OCI-LY3 (cell line): ENCODE results near the gene ZFAND6.
A peak's percentile ranks its signal among the peaks of the same experiment; 100 is the strongest.

Source experiments
- H2AFZ ChIP-seq: fragments of 200-600, 300-600 bp; shearing (Covaris generic); 2 replicates; pipeline ENCODE4 v1.6.0; 2014; ENCODE audit warnings: antibody characterized with exemption, low read depth, low read length
- H3K27ac ChIP-seq: fragments of 200-600, 300-600 bp; sonication (generic); 2 replicates; pipeline ENCODE4 v1.5.1; 2014; ENCODE audit warnings: mild to moderate bottlenecking, low read length, moderate library complexity, mixed read lengths
- H3K27me3 ChIP-seq: fragments of 200-600, 300-600 bp; sonication (generic); 2 replicates; pipeline ENCODE4 v1.6.1; 2014; ENCODE audit warnings: low read depth, low read length, mixed read lengths
- H3K36me3 ChIP-seq: fragments of 200-600, 300-600 bp; sonication (generic); replicated peaks from 2 replicates; pipeline ENCODE3; 2014; ENCODE audit warnings: low read depth, low read length, mixed read lengths
- H3K4me1 ChIP-seq: fragments of 300-600, 200-600 bp; sonication (generic); 2 replicates; pipeline ENCODE4 v1.6.1; 2014; ENCODE audit warnings: low read length, mixed read lengths
- H3K4me2 ChIP-seq: fragments of 200-600, 300-600 bp; sonication (generic); 2 replicates; pipeline ENCODE4 v1.6.1; 2014; ENCODE audit warnings: low read length, mixed read lengths
- H3K4me3 ChIP-seq: fragments of 300-600, 200-600 bp; sonication (generic); 2 replicates; pipeline ENCODE4 v1.5.1; 2014; ENCODE audit warnings: antibody characterized with exemption, mild to moderate bottlenecking, low read length, moderate library complexity
- H3K79me2 ChIP-seq: fragments of 300-600, 200-600 bp; shearing (Covaris generic); 2 replicates; pipeline ENCODE4 v1.6.1; 2014; ENCODE audit warnings: mild to moderate bottlenecking, low read length, mixed read lengths
- H3K9ac ChIP-seq: fragments of 300-600, 200-600 bp; shearing (Covaris generic); 2 replicates; pipeline ENCODE4 v1.6.0; 2014; ENCODE audit warnings: mild to moderate bottlenecking, low read length, moderate library complexity
- H3K9me3 ChIP-seq: fragments of 200-600, 300-600 bp; shearing (Covaris generic); 2 replicates; pipeline ENCODE4 v1.6.1; 2014; ENCODE audit warnings: low read length, mixed read lengths; ENCODE audit not compliant: insufficient read depth
- H4K20me1 ChIP-seq: fragments of 200-600, 300-600 bp; sonication (generic); 2 replicates; pipeline ENCODE4 v1.6.1; 2016; ENCODE audit warnings: low read length, mixed read lengths; ENCODE audit not compliant: insufficient read depth
- EZH2phosphoT487 ChIP-seq: fragments of 200-600 bp; shearing (Covaris generic); IDR thresholded peaks from 2 replicates; pipeline ENCODE4 v1.6.1; 2018; ENCODE audit warnings: antibody characterized with exemption, mixed run types, low read depth
- TF ChIP-seq, protein P1 (sequence below): fragments of 200-600, 300-600 bp; sonication (generic); IDR thresholded peaks from 2 replicates; pipeline ENCODE4 v1.5.1; 2014; ENCODE audit warnings: antibody characterized with exemption, low read length, low read depth

ZFAND6 gene

DNA sequence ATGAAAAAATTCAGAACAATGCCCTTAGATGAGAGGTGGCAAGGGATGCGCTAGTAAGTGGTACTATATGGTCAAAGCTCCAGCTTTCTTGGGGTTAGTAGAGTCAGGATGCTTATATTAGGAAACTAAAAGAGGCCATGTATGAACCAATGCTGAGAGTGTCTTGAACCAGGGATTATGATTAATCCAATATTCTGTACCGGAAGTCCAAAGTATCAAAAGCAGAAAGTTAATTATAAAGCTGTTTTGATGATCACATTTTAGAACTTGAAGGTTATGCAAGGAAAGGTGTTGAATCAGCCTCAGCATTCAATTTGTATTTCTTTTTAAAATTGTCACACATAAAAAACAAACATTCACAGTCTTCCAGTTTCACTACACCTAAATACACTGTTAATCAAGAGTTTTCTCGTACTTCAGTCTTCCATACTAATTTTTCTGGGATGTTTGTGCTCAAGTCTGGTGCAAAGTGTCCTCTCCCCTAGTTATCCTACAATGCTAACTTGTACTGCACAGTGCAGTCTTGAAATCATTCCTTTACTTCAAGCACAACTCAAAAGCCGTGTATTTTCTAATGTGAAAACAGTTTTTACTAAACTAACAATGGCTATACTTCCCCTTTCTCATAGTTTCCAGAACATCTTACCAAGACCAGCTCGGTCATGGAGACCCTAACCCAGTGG, 82.6 kb downstream of the ZFAND6 start:
- no peaks in the 10 kb centered on the region for H3K79me2 ChIP-seq
- H3K27me3 ChIP-seq, result no peaks in the 10 kb centered on the region
- H3K36me3 ChIP-seq, result peaks cover 13% of the 10 kb centered on the region
- H4K20me1 ChIP-seq, result no peaks in the 10 kb centered on the region; the same call in 1 of the 2 replicates
- TF ChIP-seq, protein P1, sequence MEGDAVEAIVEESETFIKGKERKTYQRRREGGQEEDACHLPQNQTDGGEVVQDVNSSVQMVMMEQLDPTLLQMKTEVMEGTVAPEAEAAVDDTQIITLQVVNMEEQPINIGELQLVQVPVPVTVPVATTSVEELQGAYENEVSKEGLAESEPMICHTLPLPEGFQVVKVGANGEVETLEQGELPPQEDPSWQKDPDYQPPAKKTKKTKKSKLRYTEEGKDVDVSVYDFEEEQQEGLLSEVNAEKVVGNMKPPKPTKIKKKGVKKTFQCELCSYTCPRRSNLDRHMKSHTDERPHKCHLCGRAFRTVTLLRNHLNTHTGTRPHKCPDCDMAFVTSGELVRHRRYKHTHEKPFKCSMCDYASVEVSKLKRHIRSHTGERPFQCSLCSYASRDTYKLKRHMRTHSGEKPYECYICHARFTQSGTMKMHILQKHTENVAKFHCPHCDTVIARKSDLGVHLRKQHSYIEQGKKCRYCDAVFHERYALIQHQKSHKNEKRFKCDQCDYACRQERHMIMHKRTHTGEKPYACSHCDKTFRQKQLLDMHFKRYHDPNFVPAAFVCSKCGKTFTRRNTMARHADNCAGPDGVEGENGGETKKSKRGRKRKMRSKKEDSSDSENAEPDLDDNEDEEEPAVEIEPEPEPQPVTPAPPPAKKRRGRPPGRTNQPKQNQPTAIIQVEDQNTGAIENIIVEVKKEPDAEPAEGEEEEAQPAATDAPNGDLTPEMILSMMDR, result no peak
- no peak for TF ChIP-seq EZH2phosphoT487
- no peaks in the 10 kb centered on the region for H3K4me1 ChIP-seq
- no peak overlapping the region for H3K27ac ChIP-seq
- no peak overlapping the region for H3K4me2 ChIP-seq
- no peak overlapping the region for H3K4me3 ChIP-seq
- no peak overlapping the region for H2AFZ ChIP-seq
- no peaks in the 10 kb centered on the region for H3K9me3 ChIP-seq
- no peak overlapping the region for H3K9ac ChIP-seq

DNA sequence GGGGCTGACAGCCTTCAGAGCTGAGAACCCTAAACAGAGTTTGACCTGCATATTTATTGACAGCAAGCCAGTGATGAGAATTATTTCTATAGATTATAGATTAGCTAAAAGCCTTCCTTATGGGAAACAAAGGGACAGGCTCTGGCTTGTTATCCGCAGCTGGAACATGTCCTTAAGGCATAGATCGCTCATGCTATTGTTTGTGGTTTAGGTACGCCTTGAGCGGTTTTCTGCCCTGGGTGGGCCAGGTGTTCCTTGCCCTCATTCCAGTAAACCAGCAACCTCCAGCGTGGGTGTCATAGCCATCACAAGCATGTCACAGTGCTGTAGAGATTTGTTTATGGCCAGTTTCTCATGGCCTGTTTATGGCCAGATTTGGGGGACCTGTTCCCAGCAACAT, 83.2 kb downstream of the ZFAND6 start:
- Histone ChIP-seq H3K9ac (no peak overlapping the region), H3K36me3 (peaks cover 8% of the 10 kb centered on the region), H3K9me3 (no peaks in the 10 kb centered on the region), H3K27ac (no peak overlapping the region), H3K4me1 (no peaks in the 10 kb centered on the region), H4K20me1 (no peaks in the 10 kb centered on the region), H3K4me2 (no peak overlapping the region), H3K79me2 (no peaks in the 10 kb centered on the region), H3K4me3 (no peak overlapping the region), H3K27me3 (no peaks in the 10 kb centered on the region), H2AFZ (no peak overlapping the region)
- TF ChIP-seq, protein P1, result no peak
- TF ChIP-seq EZH2phosphoT487, result no peak

DNA sequence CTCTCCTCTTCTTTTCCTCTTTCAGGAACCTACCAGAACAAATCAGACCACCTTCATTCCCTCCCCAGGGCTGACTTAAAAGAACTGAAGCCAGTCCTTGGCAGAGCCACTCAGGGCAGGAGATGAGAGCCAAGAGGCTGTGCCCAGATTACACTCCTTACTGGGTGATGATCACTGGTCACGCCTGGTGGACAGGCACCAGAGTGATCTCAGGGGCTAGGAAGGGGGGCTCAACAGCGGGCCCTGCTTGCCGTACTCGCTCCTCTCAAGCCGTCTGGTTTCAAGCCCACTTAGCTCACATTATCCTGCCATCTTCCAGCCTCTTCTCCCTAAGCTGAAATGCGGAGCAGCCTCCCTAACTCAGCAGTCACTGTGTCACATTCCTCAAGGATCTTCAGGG, 91.7 kb downstream of the ZFAND6 start:
- H3K9me3 ChIP-seq, result no peaks in the 10 kb centered on the region
- no peak overlapping the region for H3K4me2 ChIP-seq
- H3K9ac ChIP-seq, result no peak overlapping the region
- peaks cover 30% of the 10 kb centered on the region for H3K4me1 ChIP-seq
- H2AFZ ChIP-seq, result no peak overlapping the region
- H3K27me3 ChIP-seq, result peaks cover 5% of the 10 kb centered on the region; the same call in 1 of the 2 replicates
- H3K79me2 ChIP-seq, result no peaks in the 10 kb centered on the region
- H3K4me3 ChIP-seq, result no peak overlapping the region
- H4K20me1 ChIP-seq, result no peaks in the 10 kb centered on the region
- H3K27ac ChIP-seq, result no peak overlapping the region
- H3K36me3 ChIP-seq, result no peaks in the 10 kb centered on the region
- TF ChIP-seq, protein P1, result no peak
- no peak for TF ChIP-seq EZH2phosphoT487

DNA sequence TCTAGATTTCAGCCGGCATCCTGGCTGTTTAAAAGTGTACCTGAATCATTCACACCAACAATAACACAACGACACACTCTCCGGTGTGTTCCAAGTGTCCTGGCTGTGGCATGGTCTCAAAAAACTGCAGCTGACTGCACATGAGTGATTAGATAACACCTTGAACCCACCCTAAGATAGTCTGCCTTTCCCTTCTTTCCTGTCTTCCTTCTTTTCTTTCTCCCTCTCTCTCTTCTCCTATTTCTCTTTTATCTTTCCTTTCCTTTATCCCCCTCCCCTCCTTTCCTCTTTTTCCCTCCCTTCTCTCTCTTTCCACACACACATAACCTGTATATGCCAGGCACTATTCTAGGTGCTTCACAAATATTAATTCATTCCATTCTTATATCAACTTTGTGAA, 92.1 kb downstream of the ZFAND6 start:
- H3K9ac ChIP-seq, result peak overlapping the region; percentile 54; the same call in 1 of the 2 replicates
- peak overlapping the region; percentile 72 for H3K4me2 ChIP-seq
- peaks cover 5% of the 10 kb centered on the region; the same call in 1 of the 2 replicates for H3K27me3 ChIP-seq
- H2AFZ ChIP-seq, result peak overlapping the region; percentile 84
- H3K4me1 ChIP-seq, result peaks cover 30% of the 10 kb centered on the region
- peak overlapping the region; percentile 80 for H3K4me3 ChIP-seq
- no peaks in the 10 kb centered on the region for H3K36me3 ChIP-seq
- no peaks in the 10 kb centered on the region for H3K79me2 ChIP-seq
- no peak overlapping the region for H3K27ac ChIP-seq
- H4K20me1 ChIP-seq, result no peaks in the 10 kb centered on the region
- H3K9me3 ChIP-seq, result no peaks in the 10 kb centered on the region
- TF ChIP-seq, protein P1, result no peak
- no peak for TF ChIP-seq EZH2phosphoT487
